Type B pancreatic cell (in vitro differentiated cells): ENCODE results near the gene CDC37. TPM values are rescaled to one million over a fixed set of nuclear protein-coding genes. Genes with fewer than 3 reads are reported as not detected.

ENCODE experiments used
- DNase-seq: peaks from one replicate; pipeline ENCODE4 v3.0.0; 2021; ENCODE audit warnings: mixed read lengths; ENCODE audit not compliant: unreplicated experiment; ENCODE audit errors: extremely low spot score
- H3K27ac Mint-ChIP-seq: 2 replicates; pipeline ENCODE4 v1.8.0; 2021; ENCODE audit warnings: mild to moderate bottlenecking, mixed read lengths
- H3K27me3 Mint-ChIP-seq: 2 replicates; pipeline ENCODE4 v1.8.0; 2021; ENCODE audit warnings: mixed read lengths
- H3K36me3 Mint-ChIP-seq: 2 replicates; pipeline ENCODE4 v1.8.0; 2021; ENCODE audit warnings: mixed read lengths
- H3K4me1 Mint-ChIP-seq: one replicate; pipeline ENCODE4 v1.8.0; 2021; ENCODE audit warnings: mixed read lengths; ENCODE audit not compliant: unreplicated experiment
- H3K4me3 Mint-ChIP-seq: 2 replicates; pipeline ENCODE4 v1.8.0; 2021; ENCODE audit warnings: mild to moderate bottlenecking, mixed read lengths
- H3K9me3 Mint-ChIP-seq: 2 replicates; pipeline ENCODE4 v1.8.0; 2021; ENCODE audit warnings: mixed read lengths
- total RNA-seq: library from RNA; stranded (reverse); gene quantifications from 2 replicates; pipeline ENCODE4 v1.2.1, GENCODE V29; 2021; ENCODE audit warnings: low replicate concordance
- TF ChIP-seq, protein P1 (sequence below): fragments of 200-600 bp; sonication (generic); conservative IDR thresholded peaks from 2 replicates; pipeline ENCODE4 v1.5.0; 2021; ENCODE audit warnings: antibody characterized with exemption, mild to moderate bottlenecking

CDC37 gene
- total RNA-seq, 1 donor from 2014 or later: 126 TPM

GRCh38 chr19:10365518-10365917, 37.8 kb downstream of the CDC37 start:
- DNase-seq: no peak
- Mint-ChIP-seq H3K36me3 (peaks cover 19% of the 10 kb centered on the region), H3K27ac (no peak overlapping the region), H3K4me3 (no peak overlapping the region), H3K9me3 (no peaks in the 10 kb centered on the region), H3K4me1 (no peaks in the 10 kb centered on the region), H3K27me3 (no peaks in the 10 kb centered on the region)
- TF ChIP-seq, protein P1, sequence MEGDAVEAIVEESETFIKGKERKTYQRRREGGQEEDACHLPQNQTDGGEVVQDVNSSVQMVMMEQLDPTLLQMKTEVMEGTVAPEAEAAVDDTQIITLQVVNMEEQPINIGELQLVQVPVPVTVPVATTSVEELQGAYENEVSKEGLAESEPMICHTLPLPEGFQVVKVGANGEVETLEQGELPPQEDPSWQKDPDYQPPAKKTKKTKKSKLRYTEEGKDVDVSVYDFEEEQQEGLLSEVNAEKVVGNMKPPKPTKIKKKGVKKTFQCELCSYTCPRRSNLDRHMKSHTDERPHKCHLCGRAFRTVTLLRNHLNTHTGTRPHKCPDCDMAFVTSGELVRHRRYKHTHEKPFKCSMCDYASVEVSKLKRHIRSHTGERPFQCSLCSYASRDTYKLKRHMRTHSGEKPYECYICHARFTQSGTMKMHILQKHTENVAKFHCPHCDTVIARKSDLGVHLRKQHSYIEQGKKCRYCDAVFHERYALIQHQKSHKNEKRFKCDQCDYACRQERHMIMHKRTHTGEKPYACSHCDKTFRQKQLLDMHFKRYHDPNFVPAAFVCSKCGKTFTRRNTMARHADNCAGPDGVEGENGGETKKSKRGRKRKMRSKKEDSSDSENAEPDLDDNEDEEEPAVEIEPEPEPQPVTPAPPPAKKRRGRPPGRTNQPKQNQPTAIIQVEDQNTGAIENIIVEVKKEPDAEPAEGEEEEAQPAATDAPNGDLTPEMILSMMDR: no peak

DNA sequence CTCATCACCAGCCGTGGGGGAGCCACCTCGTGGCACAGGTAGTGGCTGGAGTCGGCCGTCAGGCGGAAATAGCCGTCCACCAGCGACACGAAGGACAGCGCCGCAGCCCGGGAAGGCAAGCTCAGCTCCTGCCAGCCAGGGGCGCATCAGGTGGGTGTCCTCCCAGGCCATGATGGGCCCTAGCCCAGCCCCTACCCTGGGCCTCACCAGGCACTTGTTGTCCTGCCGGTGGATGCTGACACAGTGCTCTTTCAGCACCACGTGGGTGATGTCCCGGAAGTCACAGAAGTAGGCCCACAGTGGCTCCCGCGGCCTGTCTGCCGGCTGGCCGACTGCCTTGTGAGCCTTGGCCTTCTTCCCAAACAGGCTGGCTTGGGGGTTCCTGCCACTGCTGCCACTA, 38.7 kb downstream of the CDC37 start:
- Mint-ChIP-seq H3K4me1 (no peaks in the 10 kb centered on the region), H3K27ac (no peak overlapping the region), H3K9me3 (no peaks in the 10 kb centered on the region), H3K4me3 (no peak overlapping the region), H3K36me3 (peaks cover 19% of the 10 kb centered on the region), H3K27me3 (no peaks in the 10 kb centered on the region)
- no peak for DNase-seq
- TF ChIP-seq, protein P1: no peak

DNA sequence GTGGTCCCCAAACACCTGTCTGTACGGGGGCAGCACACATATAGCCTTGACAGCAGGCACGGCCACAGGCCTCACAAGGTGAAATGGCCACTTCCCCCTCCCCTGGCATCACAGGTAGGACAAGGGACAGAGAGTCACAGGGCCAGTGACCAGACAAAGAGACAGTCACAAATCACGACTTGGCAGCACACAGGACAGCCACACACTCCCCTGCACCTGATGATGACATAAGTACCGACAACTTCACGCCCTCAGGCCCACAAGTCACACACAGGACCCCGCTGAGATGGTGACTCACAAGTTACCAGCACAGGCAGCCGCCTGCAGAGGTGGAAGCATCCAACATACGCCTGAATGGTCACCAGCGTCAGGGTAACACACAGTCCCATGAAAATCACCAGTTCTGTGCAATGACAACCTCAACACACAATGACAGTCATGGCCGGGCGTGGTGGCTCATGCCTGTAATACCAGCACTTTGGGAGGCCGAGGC, 39.5 kb downstream of the CDC37 start:
- Mint-ChIP-seq H3K9me3 (no peaks in the 10 kb centered on the region), H3K4me3 (no peak overlapping the region), H3K27me3 (no peaks in the 10 kb centered on the region), H3K4me1 (no peaks in the 10 kb centered on the region), H3K36me3 (peaks cover 14% of the 10 kb centered on the region), H3K27ac (no peak overlapping the region)
- TF ChIP-seq, protein P1: no peak
- DNase-seq: no peak

- Mint-ChIP-seq H3K4me1 (no peaks in the 10 kb centered on the region), H3K27me3 (no peaks in the 10 kb centered on the region), H3K9me3 (no peaks in the 10 kb centered on the region), H3K27ac (no peak overlapping the region), H3K36me3 (peaks cover 14% of the 10 kb centered on the region), H3K4me3 (no peak overlapping the region)
- TF ChIP-seq, protein P1: no peak
- no peak for DNase-seq
Measured at GRCh38 chr19:10362259-10362658, 41.1 kb downstream of the CDC37 start.

- H3K9me3 Mint-ChIP-seq: no peaks in the 10 kb centered on the region
- H3K27me3 Mint-ChIP-seq: no peaks in the 10 kb centered on the region
- TF ChIP-seq, protein P1: no peak
- H3K36me3 Mint-ChIP-seq: peaks cover 14% of the 10 kb centered on the region
- H3K4me3 Mint-ChIP-seq: no peak overlapping the region
- H3K4me1 Mint-ChIP-seq: no peaks in the 10 kb centered on the region
- H3K27ac Mint-ChIP-seq: no peak overlapping the region
- no peak for DNase-seq
Measured at GRCh38 chr19:10361569-10362011, 41.8 kb downstream of the CDC37 start.

DNA sequence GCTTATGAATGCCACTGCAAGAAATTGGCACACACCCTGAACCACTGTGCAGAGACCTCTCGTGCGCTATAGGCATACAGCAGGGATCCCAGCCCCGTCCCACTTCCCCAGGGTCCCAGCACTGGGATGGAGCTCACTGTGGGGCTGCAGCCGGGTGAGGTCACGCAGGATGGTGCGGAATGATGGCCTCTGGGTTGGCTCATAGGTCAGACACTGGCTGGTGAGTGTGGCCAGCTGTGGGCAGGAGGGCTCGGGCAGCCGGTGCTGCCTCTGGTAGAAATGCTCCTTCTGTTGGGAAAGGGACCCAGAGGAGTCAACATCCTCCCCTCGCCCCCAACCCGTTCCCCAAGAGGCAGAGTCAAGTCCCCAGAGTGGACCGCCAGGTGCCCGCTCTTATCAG, 46.9 kb downstream of the CDC37 start:
- TF ChIP-seq, protein P1: no peak
- no peaks in the 10 kb centered on the region for H3K9me3 Mint-ChIP-seq
- peaks cover 14% of the 10 kb centered on the region for H3K36me3 Mint-ChIP-seq
- DNase-seq: no peak
- H3K27ac Mint-ChIP-seq: no peak overlapping the region
- H3K4me1 Mint-ChIP-seq: peaks cover 13% of the 10 kb centered on the region
- no peak overlapping the region for H3K4me3 Mint-ChIP-seq
- H3K27me3 Mint-ChIP-seq: no peaks in the 10 kb centered on the region
